Right lobe of liver (tissue), 4 donors: Measurements from ENCODE around the gene RARS1.

Experiments
- CTCF ChIP-seq, 4 donors: fragments of 200-600 bp in 3 of 4; fragments of 450-650 bp in 1 of 4; IDR thresholded peaks; one replicate each; pipeline versions ENCODE4 v1.5.1 to v1.8.0; 2016 to 2022; ENCODE audit warnings: antibody characterized with exemption in 4 of 4, mild to moderate bottlenecking in 2 of 4
- POLR2A ChIP-seq: fragments of 450-650 bp; IDR thresholded peaks from one replicate; pipeline ENCODE4 v1.6.1; 2017; ENCODE audit warnings: antibody characterized with exemption, mild to moderate bottlenecking
- donor health status: DM: no; HTN: no; CAD: no.
- donor health status: DM: no; HTN: no; CAD: no.
- donor health status: DM: no; HTN: yes; CAD: no.

GRCh38 chr5:168464641-168465040 lies 21.6 kb upstream of the RARS1 start:
- TF ChIP-seq CTCF (IDR thresholded peaks at IDR 0.05) (no peak), POLR2A (no peak)
